H9 (cell line): Measurements from ENCODE around the gene MLYCD. TPM values are rescaled to one million over a fixed set of nuclear protein-coding genes. Genes with fewer than 3 reads are reported as not detected.

Source experiments
- DNase-seq: peaks from one replicate; pipeline ENCODE4 v3.0.0-alpha.2; 2017
- H2AFZ ChIP-seq: one replicate; pipeline ENCODE4 v1.6.1; 2013; ENCODE audit warnings: mild to moderate bottlenecking, low read length, control low read depth, moderate library complexity
- H2AK5ac ChIP-seq: 2 replicates; pipeline ENCODE4 v1.6.1; 2013; ENCODE audit warnings: low read length, control low read depth, mixed read lengths; ENCODE audit not compliant: insufficient read length
- H2BK120ac ChIP-seq: one replicate; pipeline ENCODE4 v1.6.1; 2013; ENCODE audit warnings: low read depth, mild to moderate bottlenecking, low read length, control low read depth, inconsistent platforms; ENCODE audit not compliant: poor library complexity, severe bottlenecking
- H2BK12ac ChIP-seq: 2 replicates; pipeline ENCODE4 v1.6.1; 2013; ENCODE audit warnings: low read length, control low read depth, mixed read lengths, low read depth; ENCODE audit not compliant: insufficient read length
- H2BK15ac ChIP-seq: 2 replicates; pipeline ENCODE4 v1.6.1; 2013; ENCODE audit warnings: low read depth, low read length, control low read depth
- H2BK20ac ChIP-seq: one replicate; pipeline ENCODE4 v1.6.1; 2013; ENCODE audit warnings: low read depth, mild to moderate bottlenecking, low read length, control low read depth, inconsistent platforms; ENCODE audit not compliant: poor library complexity, severe bottlenecking
- H2BK5ac ChIP-seq: 2 replicates; pipeline ENCODE4 v1.6.1; 2013; ENCODE audit warnings: low read length, control low read depth, mixed read lengths; ENCODE audit not compliant: insufficient read length
- H3K14ac ChIP-seq: 2 replicates; pipeline ENCODE4 v1.6.1; 2013; ENCODE audit warnings: low read length, control low read depth; ENCODE audit not compliant: insufficient read depth
- H3K18ac ChIP-seq: 2 replicates; pipeline ENCODE4 v1.6.1; 2013; ENCODE audit warnings: low read depth, mild to moderate bottlenecking, mixed read lengths, low read length, control low read depth; ENCODE audit not compliant: insufficient read length
- H3K23ac ChIP-seq: 2 replicates; pipeline ENCODE4 v1.6.1; 2013; ENCODE audit warnings: low read length, control low read depth, mixed read lengths, low read depth; ENCODE audit not compliant: insufficient read length
- H3K23me2 ChIP-seq: 2 replicates; pipeline ENCODE4 v1.6.1; 2013; ENCODE audit warnings: low read depth, mild to moderate bottlenecking, mixed read lengths, low read length, control low read depth; ENCODE audit not compliant: insufficient read length, poor library complexity, severe bottlenecking
- H3K27ac ChIP-seq: 2 replicates; pipeline ENCODE4 v1.5.1; 2013; ENCODE audit warnings: low read length, control low read depth, mixed read lengths, low read depth; ENCODE audit not compliant: insufficient read length
- H3K27me3 ChIP-seq: 2 replicates; pipeline ENCODE4 v1.6.1; 2013; ENCODE audit warnings: low read length, control low read depth, inconsistent platforms; ENCODE audit not compliant: insufficient read depth
- H3K4ac ChIP-seq: 2 replicates; pipeline ENCODE4 v1.6.1; 2013; ENCODE audit warnings: low read depth, mild to moderate bottlenecking, control low read depth, inconsistent platforms, low read length, moderate library complexity
- H3K4me1 ChIP-seq: 2 replicates; pipeline ENCODE4 v1.6.1; 2013; ENCODE audit warnings: low read length, control low read depth, inconsistent platforms; ENCODE audit not compliant: insufficient read depth
- H3K4me2 ChIP-seq: 2 replicates; pipeline ENCODE4 v1.6.1; 2013; ENCODE audit warnings: low read length, control low read depth, mixed read lengths; ENCODE audit not compliant: insufficient read length, insufficient read depth
- H3K56ac ChIP-seq: 2 replicates; pipeline ENCODE4 v1.6.1; 2013; ENCODE audit warnings: low read depth, mild to moderate bottlenecking, mixed read lengths, low read length, control low read depth; ENCODE audit not compliant: insufficient read length
- H3K79me1 ChIP-seq: 2 replicates; pipeline ENCODE4 v1.6.1; 2013; ENCODE audit warnings: low read depth, mild to moderate bottlenecking, moderate library complexity, low read length, control low read depth, inconsistent platforms; ENCODE audit not compliant: insufficient read depth, poor library complexity, severe bottlenecking
- H3K79me2 ChIP-seq: 2 replicates; pipeline ENCODE4 v1.6.1; 2013; ENCODE audit warnings: low read length, control low read depth, inconsistent platforms; ENCODE audit not compliant: insufficient read depth
- H3K9ac ChIP-seq: 2 replicates; pipeline ENCODE4 v1.6.1; 2013; ENCODE audit warnings: low read length, control low read depth, mixed read lengths; ENCODE audit not compliant: insufficient read length; ENCODE audit errors: extremely low read depth
- H3K9me3 ChIP-seq: one replicate; pipeline ENCODE4 v1.6.1; 2013; ENCODE audit warnings: low read depth, low read length, inconsistent platforms; ENCODE audit not compliant: control insufficient read depth
- H3T11ph ChIP-seq: one replicate; pipeline ENCODE4 v1.6.1; 2013; ENCODE audit warnings: mild to moderate bottlenecking, low read length, control low read depth, inconsistent platforms
- H4K20me1 ChIP-seq: one replicate; pipeline ENCODE4 v1.6.1; 2013; ENCODE audit not compliant: control insufficient read depth, insufficient read length, insufficient read depth
- H4K5ac ChIP-seq: 2 replicates; pipeline ENCODE4 v1.6.1; 2013; ENCODE audit warnings: low read depth, mild to moderate bottlenecking, mixed read lengths, low read length, control low read depth; ENCODE audit not compliant: insufficient read length
- H4K8ac ChIP-seq: replicated peaks from 2 replicates; pipeline ENCODE4 v1.6.1; 2013; ENCODE audit warnings: low read length, control low read depth, mixed read lengths, low read depth; ENCODE audit not compliant: insufficient read length
- H4K91ac ChIP-seq: 2 replicates; pipeline ENCODE4 v1.6.1; 2013; ENCODE audit warnings: low read depth, mild to moderate bottlenecking, moderate library complexity, mixed read lengths, low read length, control low read depth; ENCODE audit not compliant: insufficient read length
- H3K27ac Mint-ChIP-seq, 3 experiments: 2 replicates in 2 of 3; 3 replicates in 1 of 3; pipeline ENCODE4 v1.8.0; 2020 to 2021; ENCODE audit warnings: mixed read lengths in 3 of 3, mild to moderate bottlenecking in 1 of 3, moderate library complexity in 1 of 3
- H3K27me3 Mint-ChIP-seq: 2 replicates; pipeline ENCODE4 v1.8.0; 2021; ENCODE audit warnings: low read depth, mild to moderate bottlenecking, moderate library complexity, mixed read lengths
- H3K36me3 Mint-ChIP-seq, 3 experiments: 2 replicates in 2 of 3; 3 replicates in 1 of 3; pipeline ENCODE4 v1.8.0; 2020 to 2021; ENCODE audit warnings: low read depth in 3 of 3, mixed read lengths in 3 of 3; ENCODE audit not compliant: insufficient read depth in 1 of 3
- H3K4me1 Mint-ChIP-seq, 2 experiments: 2 replicates each; pipeline ENCODE4 v1.8.0; 2020; ENCODE audit warnings: mixed read lengths in 2 of 2
- H3K4me3 Mint-ChIP-seq, 2 experiments: 2 replicates in 1 of 2; 3 replicates in 1 of 2; pipeline ENCODE4 v1.8.0; 2020 to 2021; ENCODE audit warnings: mild to moderate bottlenecking in 2 of 2, mixed read lengths in 2 of 2, moderate library complexity in 1 of 2
- H3K9me3 Mint-ChIP-seq, 2 experiments: 2 replicates in 1 of 2; 3 replicates in 1 of 2; pipeline ENCODE4 v1.8.0; 2020; ENCODE audit warnings: mild to moderate bottlenecking in 2 of 2, mixed read lengths in 2 of 2, moderate library complexity in 1 of 2
- WGBS: extraction: QIAGEN DNeasy Blood & Tissue Kit; methylation state at CpG from one replicate; pipeline ENCODE4 v1.1.7; 2013; ENCODE audit warnings: missing lambda C conversion rate, low lambda C conversion rate, mixed read lengths; ENCODE audit not compliant: insufficient read length; ENCODE audit errors: extremely low coverage; 5-methylcytosine and 5-hydroxymethylcytosine counted together
- total RNA-seq: library from RNA; stranded (reverse); gene quantifications from 2 replicates; pipeline ENCODE4 v1.2.1, GENCODE V29; 2021
- TF ChIP-seq, protein P1 (sequence below): fragments of 200-600 bp; sonication (generic); conservative IDR thresholded peaks from 3 replicates; pipeline ENCODE4 v1.8.0; 2021; ENCODE audit warnings: antibody characterized with exemption, mild to moderate bottlenecking

Gene MLYCD
- total RNA-seq, 1 experiment from 2014 or later = 7.1 TPM

GRCh38 chr16:83920894-83921491, 22.1 kb downstream of the MLYCD start:
- no peaks in the 10 kb centered on the region for H3K23me2 ChIP-seq
- H2AFZ ChIP-seq = no peak overlapping the region
- H3K79me1 ChIP-seq = no peaks in the 10 kb centered on the region
- no peaks in the 10 kb centered on the region for H3K9me3 ChIP-seq
- H4K20me1 ChIP-seq = no peaks in the 10 kb centered on the region
- H3K4me1 ChIP-seq = no peaks in the 10 kb centered on the region
- H2AK5ac ChIP-seq = no peak overlapping the region
- no peak overlapping the region for H2BK20ac ChIP-seq
- H3K23ac ChIP-seq = no peak overlapping the region
- H2BK120ac ChIP-seq = no peak overlapping the region
- peaks cover 43 to 50% (median 49%) of the 10 kb centered on the region in 3 experiments for H3K36me3 Mint-ChIP-seq
- H3K79me2 ChIP-seq = no peaks in the 10 kb centered on the region
- TF ChIP-seq, protein P1, sequence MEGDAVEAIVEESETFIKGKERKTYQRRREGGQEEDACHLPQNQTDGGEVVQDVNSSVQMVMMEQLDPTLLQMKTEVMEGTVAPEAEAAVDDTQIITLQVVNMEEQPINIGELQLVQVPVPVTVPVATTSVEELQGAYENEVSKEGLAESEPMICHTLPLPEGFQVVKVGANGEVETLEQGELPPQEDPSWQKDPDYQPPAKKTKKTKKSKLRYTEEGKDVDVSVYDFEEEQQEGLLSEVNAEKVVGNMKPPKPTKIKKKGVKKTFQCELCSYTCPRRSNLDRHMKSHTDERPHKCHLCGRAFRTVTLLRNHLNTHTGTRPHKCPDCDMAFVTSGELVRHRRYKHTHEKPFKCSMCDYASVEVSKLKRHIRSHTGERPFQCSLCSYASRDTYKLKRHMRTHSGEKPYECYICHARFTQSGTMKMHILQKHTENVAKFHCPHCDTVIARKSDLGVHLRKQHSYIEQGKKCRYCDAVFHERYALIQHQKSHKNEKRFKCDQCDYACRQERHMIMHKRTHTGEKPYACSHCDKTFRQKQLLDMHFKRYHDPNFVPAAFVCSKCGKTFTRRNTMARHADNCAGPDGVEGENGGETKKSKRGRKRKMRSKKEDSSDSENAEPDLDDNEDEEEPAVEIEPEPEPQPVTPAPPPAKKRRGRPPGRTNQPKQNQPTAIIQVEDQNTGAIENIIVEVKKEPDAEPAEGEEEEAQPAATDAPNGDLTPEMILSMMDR = no peak
- no peak overlapping the region for H3K4ac ChIP-seq
- no peak overlapping the region for H2BK5ac ChIP-seq
- WGBS = 100% methylated on average over 2 of the region's 2 CpGs
- H3K4me1 Mint-ChIP-seq = peaks cover 7 to 13% of the 10 kb centered on the region in 2 experiments
- no peaks in the 10 kb centered on the region for H3K27me3 ChIP-seq
- no peak overlapping the region for H3K27ac ChIP-seq
- no peak overlapping the region for H4K91ac ChIP-seq
- H4K8ac ChIP-seq = no peak overlapping the region
- no peak overlapping the region for H3K4me2 ChIP-seq
- no peak overlapping the region for H4K5ac ChIP-seq
- no peak overlapping the region for H3K27ac Mint-ChIP-seq
- no peak overlapping the region for H2BK15ac ChIP-seq
- no peak overlapping the region for H2BK12ac ChIP-seq
- H3K14ac ChIP-seq = no peak overlapping the region
- H3K56ac ChIP-seq = no peak overlapping the region
- DNase-seq = no peak
- H3K27me3 Mint-ChIP-seq = peaks cover 2% of the 10 kb centered on the region; the same call in 1 of the 2 replicates
- H3K9me3 Mint-ChIP-seq = peaks cover 5 to 9% of the 10 kb centered on the region in 2 experiments
- H3K4me3 Mint-ChIP-seq = no peak overlapping the region
- no peak overlapping the region for H3T11ph ChIP-seq
- H3K9ac ChIP-seq = no peak overlapping the region
- H3K18ac ChIP-seq = no peak overlapping the region
